K562 (cell line): ENCODE results near the gene KCTD1.

Source experiments
- ATF1 ChIP-seq, 2 experiments: fragments of 450-650 bp in 1 of 2; IDR thresholded peaks; 2 replicates each; pipeline ENCODE4 v1.6.1; 2016; ENCODE audit warnings: missing compliant biosample characterization in 1 of 2, missing genetic modification characterization in 1 of 2
- TAF7 ChIP-seq: fragments of 450-650 bp; IDR thresholded peaks from 2 replicates; pipeline ENCODE4 v1.6.1; 2016; ENCODE audit warnings: missing genetic modification characterization, missing compliant biosample characterization

- TF ChIP-seq ATF1 (CRISPR knock-in tag; IDR thresholded peaks at IDR 0.05) = no peak
- TF ChIP-seq ATF1 (tag; IDR thresholded peaks at IDR 0.05) = no peak
- no peak for TF ChIP-seq TAF7
Measured at GRCh38 chr18:26473672-26474071, 74.7 kb downstream of the KCTD1 start.
